Stimulated activated naive CD8-positive, alpha-beta T cell treated with anti-CD3 and anti-CD28 coated beads, Interleukin-15, Interleukin-2, amounts not matched to agents 100 U/mL and 50 U/mL, for 24 hours (primary cell): ENCODE measurements around the gene SRSF8.
A peak's percentile ranks its signal among the peaks of the same experiment; 100 is the strongest.
"Not testable (repeated sequence)": the region's sequence is repeated elsewhere in the genome, so short reads cannot be mapped to it uniquely, and the experiment has no call there.

ENCODE experiments used
- ATAC-seq: fragments of 150-1000 bp; cut with Tn5 transposase; one replicate; pipeline ENCODE4 v1.10.0; 2021
- DNase-seq: peaks from one replicate; pipeline ENCODE4 v3.0.0; 2021

SRSF8 gene

DNA sequence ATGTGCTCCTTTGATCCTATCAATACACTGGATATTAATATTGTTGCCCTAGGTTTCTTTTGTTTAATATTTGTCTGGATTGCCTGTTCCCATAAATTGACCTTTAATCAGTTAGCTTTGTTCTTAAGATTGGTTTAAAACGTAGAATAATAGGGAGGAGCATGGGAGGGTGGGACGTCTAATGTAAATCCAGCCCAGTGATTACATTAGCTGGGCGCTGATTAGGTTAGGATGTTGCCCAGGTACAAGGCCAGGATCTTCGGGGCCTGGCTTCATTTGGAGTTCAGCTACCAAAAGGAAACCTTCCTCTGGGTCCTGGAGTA lies at the start of gene SRSF8:
Gene SRSF8 (plus strand): TSS at position 204 of the 323 bp plus-strand sequence. CDS start 308 bp downstream, outside the sequence.
- peak; percentile 26 for ATAC-seq
- DNase-seq, result no peak

- not testable (repeated sequence) for ATAC-seq, DNase-seq
Observed at GRCh38 chr11:95021468-95021867, 45.3 kb upstream of the SRSF8 start.

DNA sequence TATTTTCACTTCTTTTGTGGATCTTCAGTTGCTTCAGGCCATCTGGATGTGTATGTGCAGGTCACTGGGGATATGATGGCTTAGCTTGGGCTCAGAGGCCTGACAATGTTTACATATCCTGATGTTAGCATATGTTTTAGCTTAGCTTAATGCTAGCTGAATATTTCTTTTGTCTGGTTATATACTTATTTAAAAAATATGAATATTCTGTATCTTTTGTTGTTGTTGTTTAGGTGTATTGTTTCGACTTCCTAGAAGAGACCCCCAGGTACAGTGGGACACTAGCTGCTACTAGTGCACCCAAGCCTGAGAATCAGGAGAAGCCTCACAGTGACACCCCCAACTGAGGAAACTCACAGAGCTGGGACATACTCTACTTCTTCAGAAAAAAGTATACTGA lies 41.8 kb upstream of the SRSF8 start, which contains the start of gene KDM4E:
Gene KDM4E (plus strand): TSS at position 301 of the 400 bp plus-strand sequence. CDS start 300 bp downstream, outside the sequence.
- ATAC-seq (no peak), DNase-seq (no peak)

DNA sequence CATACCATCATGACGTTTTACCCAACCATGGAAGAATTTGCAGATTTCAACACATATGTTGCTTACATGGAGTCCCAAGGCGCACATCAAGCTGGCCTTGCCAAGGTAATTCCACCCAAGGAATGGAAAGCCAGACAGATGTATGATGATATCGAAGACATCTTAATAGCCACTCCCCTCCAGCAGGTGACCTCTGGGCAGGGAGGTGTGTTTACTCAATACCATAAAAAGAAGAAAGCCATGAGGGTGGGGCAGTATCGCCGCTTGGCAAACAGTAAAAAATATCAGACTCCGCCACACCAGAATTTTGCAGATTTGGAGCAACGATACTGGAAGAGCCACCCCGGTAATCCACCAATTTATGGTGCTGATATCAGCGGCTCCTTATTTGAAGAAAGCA lies 41.1 kb upstream of the SRSF8 start:
- DNase-seq, ATAC-seq: not testable (repeated sequence)

DNA sequence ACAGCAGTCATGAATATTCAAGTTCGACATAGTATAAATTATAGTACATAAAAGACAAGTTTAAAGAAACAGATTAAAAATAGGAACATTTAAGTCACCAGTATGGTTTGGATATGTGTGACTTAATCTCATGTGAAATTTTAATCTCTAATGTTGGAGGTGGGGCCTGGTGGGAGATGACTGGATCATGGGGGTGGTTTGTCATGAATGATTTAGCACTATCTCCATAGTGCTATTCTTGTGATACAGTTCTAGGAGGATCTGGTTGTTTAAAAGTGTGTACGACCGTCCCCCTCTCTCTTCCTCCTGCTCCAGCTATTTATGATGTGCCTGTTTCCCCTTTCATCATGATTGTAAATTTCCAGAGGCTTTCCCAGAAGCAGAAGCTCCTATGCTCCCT lies 38.4 kb upstream of the SRSF8 start:
- ATAC-seq (no peak), DNase-seq (no peak)

DNA sequence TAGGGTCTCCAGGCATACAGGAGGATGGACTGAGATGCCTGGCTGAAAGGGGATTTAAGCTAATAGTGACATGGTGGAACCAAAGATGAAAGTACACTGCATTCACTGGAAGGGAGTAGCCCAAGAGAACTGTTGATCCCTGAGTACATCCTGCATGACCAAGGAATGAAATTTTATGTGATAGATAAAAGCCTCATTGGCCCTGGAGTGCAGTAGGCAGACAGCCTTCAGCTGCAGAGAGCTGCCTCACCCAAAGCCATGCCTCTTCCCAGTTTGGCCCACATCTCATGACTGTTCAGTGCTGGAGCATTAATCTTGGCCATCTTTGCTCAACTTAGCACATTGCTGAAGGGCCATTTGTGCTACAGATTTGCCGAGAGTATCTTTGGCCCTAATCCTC lies 33.7 kb upstream of the SRSF8 start:
- DNase-seq (no peak), ATAC-seq (no peak)

DNA sequence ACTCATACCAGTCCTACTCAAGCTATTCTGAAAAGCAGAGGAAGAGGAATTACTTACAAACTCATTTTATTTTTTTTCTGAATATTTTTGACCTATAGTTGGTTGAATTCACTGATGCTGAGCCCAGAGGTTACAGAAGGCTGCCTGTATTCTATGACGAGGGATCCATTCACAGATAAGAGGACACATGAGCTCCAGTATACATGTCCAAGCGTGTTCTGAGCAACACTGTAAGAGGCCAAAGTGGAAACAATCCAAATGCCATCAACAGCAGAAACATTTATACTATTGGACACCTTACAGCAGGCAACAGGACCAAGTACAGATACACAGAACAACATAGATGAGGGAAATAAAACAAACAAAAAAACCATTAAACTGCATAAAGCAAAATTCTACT lies 31.4 kb upstream of the SRSF8 start:
- no peak for ATAC-seq
- DNase-seq, result no peak

GRCh38 chr11:95037356-95038035 lies 29.2 kb upstream of the SRSF8 start:
- peak; percentile 23 for ATAC-seq

GRCh38 chr11:95042239-95042638 lies 24.5 kb upstream of the SRSF8 start:
- DNase-seq (no peak), ATAC-seq (no peak)

More at GRCh38 chr11:95037356-95038035, 29.2 kb upstream of the SRSF8 start:
- DNase-seq, result not testable (repeated sequence)

DNA sequence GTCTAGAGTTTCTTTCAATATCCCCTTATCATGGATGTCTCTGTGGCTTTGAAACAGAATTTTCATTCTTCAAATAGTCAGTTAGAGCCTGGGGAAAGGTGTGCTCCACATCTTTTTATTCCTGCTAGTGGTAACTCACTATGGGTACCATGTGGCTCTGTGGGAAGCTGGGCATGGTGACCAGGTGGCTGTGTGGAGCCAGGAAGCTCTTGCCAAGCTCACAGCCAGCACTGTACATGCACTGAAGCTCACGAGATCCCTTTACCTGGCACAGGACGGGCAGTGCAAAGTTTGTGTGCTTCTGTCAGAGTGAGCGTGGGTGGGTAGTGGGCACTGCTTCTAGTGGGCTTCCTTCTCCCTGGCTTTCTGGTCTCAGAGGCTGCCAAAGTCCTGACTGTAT lies 23.8 kb upstream of the SRSF8 start:
- ATAC-seq, result no peak

DNA sequence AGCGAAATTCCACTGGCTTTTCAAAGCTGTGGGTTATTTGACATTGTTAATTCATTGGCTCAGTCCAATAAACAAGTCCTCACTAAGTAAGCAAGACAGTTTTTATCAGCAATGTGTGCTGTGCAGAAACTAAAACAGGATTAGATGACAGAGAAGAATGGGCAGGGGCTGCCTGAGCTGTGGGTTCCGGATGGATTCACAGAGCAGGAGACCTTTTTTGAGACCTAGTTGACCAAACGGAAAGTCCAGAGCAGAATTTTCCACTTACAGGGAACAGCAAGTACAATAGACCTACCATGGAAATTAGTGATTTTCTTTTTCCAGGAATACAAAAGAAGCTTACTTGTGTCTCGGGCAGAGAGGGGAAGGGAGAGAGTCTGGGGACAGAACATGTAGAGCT lies 22.7 kb upstream of the SRSF8 start:
- DNase-seq (no peak), ATAC-seq (no peak)

More for the DNA sequence above, 23.8 kb upstream of the SRSF8 start:
- DNase-seq, result no peak

DNA sequence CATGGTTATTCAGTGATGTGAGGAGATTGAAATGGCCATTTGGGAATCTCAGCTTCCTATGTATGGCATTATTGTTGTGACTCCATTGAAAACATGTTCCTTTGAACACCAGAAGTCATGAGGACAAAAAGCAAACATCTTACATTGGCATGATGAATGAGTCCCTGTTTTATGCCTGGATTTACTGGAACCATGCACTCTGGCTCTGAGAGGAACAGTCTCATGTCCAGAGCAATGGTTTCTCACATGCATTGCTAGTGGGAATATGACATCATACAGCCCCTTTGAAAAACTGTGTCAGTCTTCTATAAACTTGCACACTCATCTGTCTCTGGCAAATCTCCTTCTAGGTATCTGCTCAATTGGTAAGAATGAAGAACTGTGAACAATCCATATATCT lies 20.9 kb upstream of the SRSF8 start:
- DNase-seq (no peak), ATAC-seq (no peak)

- DNase-seq, ATAC-seq: not testable (repeated sequence)
Observed at GRCh38 chr11:95049122-95049521, 17.6 kb upstream of the SRSF8 start, which contains the start of gene KDM4F. TSS of gene KDM4F (plus strand) at chr11:95049422.

DNA sequence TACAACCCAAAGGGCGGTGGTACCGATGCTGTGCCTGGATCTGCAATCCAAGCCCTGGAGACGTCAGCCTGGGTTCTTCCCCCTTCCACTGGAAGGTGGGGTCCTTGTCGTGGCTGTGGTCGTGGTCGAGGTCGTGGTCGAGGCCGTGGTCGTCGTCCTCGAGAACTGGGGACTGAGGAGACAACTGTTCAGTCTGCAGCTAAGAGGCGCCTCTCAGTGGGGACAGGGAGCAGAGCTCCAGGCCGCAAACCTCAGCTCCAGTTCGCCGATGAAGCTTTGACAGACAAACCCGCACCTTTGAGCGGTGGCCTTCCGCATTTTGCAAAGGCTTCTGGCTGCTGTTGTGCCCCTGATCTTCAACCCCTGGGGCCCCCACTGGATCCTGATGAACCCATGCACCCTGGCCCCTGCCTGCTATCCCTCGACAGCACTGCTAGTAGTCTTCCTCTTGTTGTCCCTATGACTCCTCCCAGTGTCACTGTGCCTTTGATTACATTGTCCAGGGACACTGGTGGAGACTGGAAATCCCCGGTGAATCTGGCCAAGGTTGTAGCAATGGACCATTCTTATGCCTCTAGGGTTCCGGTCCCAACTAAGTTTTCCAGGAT lies 16.0 kb upstream of the SRSF8 start:
- DNase-seq, result no peak
- ATAC-seq, result no peak

DNA sequence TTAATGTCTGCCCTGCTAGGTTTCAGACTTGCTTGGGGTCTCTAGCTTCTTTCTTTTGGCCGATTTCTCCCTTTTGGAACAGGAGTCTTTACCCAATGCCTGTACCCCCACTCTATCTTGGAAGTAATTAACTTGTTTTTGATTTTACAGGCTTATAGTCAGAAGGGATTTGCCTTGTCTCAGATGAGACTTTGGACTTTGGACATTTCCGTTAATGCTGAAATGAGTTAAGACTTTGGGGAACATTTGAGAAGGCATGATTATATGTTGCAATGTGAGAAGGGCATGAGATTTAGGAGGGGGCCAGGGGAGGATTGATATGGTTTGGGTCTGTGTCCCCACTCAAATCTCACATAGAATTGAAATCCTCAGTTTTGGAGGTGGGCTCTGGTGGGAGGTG lies 12.4 kb upstream of the SRSF8 start:
- no peak for DNase-seq
- ATAC-seq, result no peak

DNA sequence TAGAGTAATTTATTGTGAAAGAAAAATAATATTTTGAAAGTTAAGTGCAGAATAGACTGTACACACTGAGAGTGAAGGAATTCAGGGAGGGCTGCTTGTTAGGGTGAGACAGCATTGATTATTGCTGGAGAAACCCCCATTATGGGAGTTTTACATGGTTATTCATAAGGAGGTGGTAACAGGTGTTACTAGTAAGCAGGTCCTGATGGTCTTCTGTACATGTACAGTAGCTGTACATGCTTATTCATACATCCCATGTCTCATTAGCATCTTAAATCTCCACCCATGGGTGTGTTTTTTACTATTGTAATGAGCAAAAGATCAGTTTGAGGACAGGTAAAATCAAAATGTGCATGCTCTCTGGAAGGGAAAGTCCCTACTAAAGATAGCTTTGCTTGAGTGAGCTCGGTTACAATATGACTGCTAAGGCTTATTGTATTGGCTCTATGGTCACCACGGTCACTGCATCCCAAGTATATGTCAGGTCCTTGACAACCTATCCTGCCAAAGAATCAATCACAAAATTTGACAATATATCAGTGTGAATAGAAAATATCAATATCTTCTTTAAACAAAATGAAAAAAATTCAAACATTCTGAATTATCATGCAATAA lies 11.3 kb upstream of the SRSF8 start:
- DNase-seq (no peak), ATAC-seq (no peak)

DNA sequence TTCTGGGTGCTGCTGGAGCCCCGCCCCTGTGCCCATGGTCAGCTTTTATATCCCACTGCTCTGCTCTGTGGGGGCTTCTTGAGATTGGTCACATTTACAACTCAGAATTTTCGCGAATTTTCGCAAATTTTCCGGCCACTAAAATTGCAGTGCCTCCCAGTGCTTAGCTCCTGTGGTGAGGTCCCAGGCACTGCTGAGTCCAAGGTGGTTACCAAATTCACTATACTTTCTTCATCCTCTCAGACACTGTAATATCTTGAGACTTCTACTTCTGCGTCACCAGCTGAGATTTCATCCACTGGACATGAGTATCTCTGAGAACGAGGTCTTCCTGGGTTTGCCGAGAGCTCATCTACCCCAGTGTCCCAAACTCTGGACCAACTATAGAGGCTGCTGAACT lies 8.8 kb upstream of the SRSF8 start:
- DNase-seq, result no peak
- ATAC-seq, result peak; percentile 9

- DNase-seq (no peak), ATAC-seq (no peak)
Observed at GRCh38 chr11:95058621-95059020, 8.1 kb upstream of the SRSF8 start.

- ATAC-seq, result no peak
Observed at GRCh38 chr11:95059046-95059445, 7.7 kb upstream of the SRSF8 start.

GRCh38 chr11:95065336-95065735 lies 1.4 kb upstream of the SRSF8 start:
- DNase-seq (no peak), ATAC-seq (no peak)

More at GRCh38 chr11:95059046-95059445, 7.7 kb upstream of the SRSF8 start:
- DNase-seq, result no peak

- DNase-seq, result peak; percentile 83
Observed at GRCh38 chr11:95067039-95067840, 521 bp downstream of the SRSF8 start.

GRCh38 chr11:95067841-95068219 lies 1.1 kb downstream of the SRSF8 start:
- DNase-seq, result no peak

More at GRCh38 chr11:95067039-95067840, 521 bp downstream of the SRSF8 start:
- ATAC-seq, result peak; percentile 73

More at GRCh38 chr11:95067841-95068219, 1.1 kb downstream of the SRSF8 start:
- ATAC-seq, result no peak
